ENCODE results near the gene CAST. TPM values are rescaled to one million over a fixed set of nuclear protein-coding genes. Genes with fewer than 3 reads are reported as not detected.

CAST gene
- total RNA-seq, 2 donors from 2014 or later = 33.5 to 36.2 TPM

GRCh38 chr5:96816411-96816939, 154.3 kb downstream of the CAST start:
- no peak overlapping the region for H3K4me3 Mint-ChIP-seq
- WGBS, 2 experiments (ENCODE audit: insufficient coverage in 1 of 2, insufficient read length in 1 of 2) = 70 to 73% methylated on average over 5 to 6 of the region's 6 CpGs
- DNase-seq = no peak

GRCh38 chr5:96816991-96817390, 154.8 kb downstream of the CAST start:
- WGBS, 2 experiments (ENCODE audit: insufficient coverage in 1 of 2, insufficient read length in 1 of 2) = 85 to 100% methylated on average over 1 of the region's 1 CpG
- no peak for DNase-seq

More at GRCh38 chr5:96816411-96816939, 154.3 kb downstream of the CAST start:
- no peak overlapping the region for H3K9ac ChIP-seq (ENCODE audit: extremely low read depth, low read length, poor library complexity, severe bottlenecking)
- no peaks in the 10 kb centered on the region for H3K27me3 ChIP-seq (ENCODE audit: control insufficient read depth, insufficient read depth, low read length, poor library complexity, severe bottlenecking)
- no peak overlapping the region for H3K4me3 ChIP-seq (ENCODE audit: low read length)
- H3K4me1 ChIP-seq (ENCODE audit: control insufficient read depth, insufficient read depth, low read length) = no peaks in the 10 kb centered on the region
- H3K27ac Mint-ChIP-seq = no peak overlapping the region
- no peaks in the 10 kb centered on the region for H3K36me3 ChIP-seq (ENCODE audit: control insufficient read depth, insufficient read depth, low read length)
- H3K9me3 ChIP-seq (ENCODE audit: control insufficient read depth, low read length) = no peaks in the 10 kb centered on the region
- TF ChIP-seq CTCF (conservative IDR thresholded peaks at IDR 0.05) = no peak
- H3K4me1 Mint-ChIP-seq = peaks cover 20% of the 10 kb centered on the region
- no peaks in the 10 kb centered on the region for H3K36me3 Mint-ChIP-seq (ENCODE audit: low read depth)
- peaks cover 6% of the 10 kb centered on the region for H3K27me3 Mint-ChIP-seq (ENCODE audit: insufficient read depth)
- no peaks in the 10 kb centered on the region for H3K9me3 Mint-ChIP-seq
- no peak overlapping the region for H3K27ac ChIP-seq (ENCODE audit: low read depth, low read length)

GRCh38 chr5:96817506-96817905, 155.3 kb downstream of the CAST start:
- Histone ChIP-seq H3K9me3 (ENCODE audit: control insufficient read depth, low read length) (no peaks in the 10 kb centered on the region), H3K4me1 (ENCODE audit: control insufficient read depth, insufficient read depth, low read length) (no peaks in the 10 kb centered on the region), H3K27me3 (ENCODE audit: control insufficient read depth, insufficient read depth, low read length, poor library complexity, severe bottlenecking) (no peaks in the 10 kb centered on the region), H3K36me3 (ENCODE audit: control insufficient read depth, insufficient read depth, low read length) (no peaks in the 10 kb centered on the region), H3K27ac (ENCODE audit: low read depth, low read length) (no peak overlapping the region), H3K9ac (ENCODE audit: extremely low read depth, low read length, poor library complexity, severe bottlenecking) (no peak overlapping the region), H3K4me3 (ENCODE audit: low read length) (no peak overlapping the region)
- Mint-ChIP-seq H3K27me3 (ENCODE audit: insufficient read depth) (peaks cover 6% of the 10 kb centered on the region), H3K9me3 (no peaks in the 10 kb centered on the region), H3K36me3 (ENCODE audit: low read depth) (no peaks in the 10 kb centered on the region), H3K27ac (no peak overlapping the region), H3K4me3 (no peak overlapping the region), H3K4me1 (peaks cover 24% of the 10 kb centered on the region)
- no peak for TF ChIP-seq CTCF (conservative IDR thresholded peaks at IDR 0.05)
- WGBS, 2 experiments (ENCODE audit: insufficient coverage in 1 of 2, insufficient read length in 1 of 2) = 86 to 89% methylated on average over 1 to 2 of the region's 2 CpGs
- DNase-seq = no peak

More at GRCh38 chr5:96816991-96817390, 154.8 kb downstream of the CAST start:
- Histone ChIP-seq H3K9me3 (ENCODE audit: control insufficient read depth, low read length) (no peaks in the 10 kb centered on the region), H3K36me3 (ENCODE audit: control insufficient read depth, insufficient read depth, low read length) (no peaks in the 10 kb centered on the region), H3K4me1 (ENCODE audit: control insufficient read depth, insufficient read depth, low read length) (no peaks in the 10 kb centered on the region), H3K9ac (ENCODE audit: extremely low read depth, low read length, poor library complexity, severe bottlenecking) (no peak overlapping the region), H3K27me3 (ENCODE audit: control insufficient read depth, insufficient read depth, low read length, poor library complexity, severe bottlenecking) (no peaks in the 10 kb centered on the region), H3K4me3 (ENCODE audit: low read length) (no peak overlapping the region), H3K27ac (ENCODE audit: low read depth, low read length) (no peak overlapping the region)
- no peak for TF ChIP-seq CTCF (conservative IDR thresholded peaks at IDR 0.05)
- H3K4me3 Mint-ChIP-seq = no peak overlapping the region
- H3K36me3 Mint-ChIP-seq (ENCODE audit: low read depth) = no peaks in the 10 kb centered on the region
- H3K4me1 Mint-ChIP-seq = peaks cover 24% of the 10 kb centered on the region
- H3K27ac Mint-ChIP-seq = no peak overlapping the region
- no peaks in the 10 kb centered on the region for H3K9me3 Mint-ChIP-seq
- peaks cover 6% of the 10 kb centered on the region for H3K27me3 Mint-ChIP-seq (ENCODE audit: insufficient read depth)
